GM19372 (cell line): ENCODE measurements around the gene LAPTM5.

Source experiments
- ATAC-seq: cut with Tn5 transposase; IDR thresholded peaks from one replicate; pipeline ENCODE4 v1.9.1; 2021; ENCODE audit warnings: mild to moderate bottlenecking, low read depth, moderate library complexity; ENCODE audit not compliant: unreplicated experiment

The LAPTM5 gene

GRCh38 chr1:30686236-30686935 is 71.2 kb downstream of the LAPTM5 start:
- ATAC-seq, result no peak

GRCh38 chr1:30685796-30686165 is 71.8 kb downstream of the LAPTM5 start:
- ATAC-seq, result no peak

- ATAC-seq, result no peak
These were observed 72.4 kb downstream of the LAPTM5 start for GRCh38 chr1:30684881-30685795.

GRCh38 chr1:30684259-30684658 is 73.3 kb downstream of the LAPTM5 start:
- no peak for ATAC-seq

GRCh38 chr1:30683699-30684098 is 73.9 kb downstream of the LAPTM5 start:
- no peak for ATAC-seq
